Left lobe of liver (tissue), 2 donors: ENCODE data around the gene VSIR. TPM values are rescaled to one million over a fixed set of nuclear protein-coding genes. Genes with fewer than 3 reads are reported as not detected.

ENCODE experiments used
- ATAC-seq: fragments of 200-7000 bp; cut with Tn5 transposase; one replicate; pipeline ENCODE4 v1.9.1; 2020; ENCODE audit warnings: mild to moderate bottlenecking, moderate library complexity
- DNase-seq: peaks from one replicate; pipeline ENCODE4 v3.0.0-alpha.2; 2020; ENCODE audit warnings: low spot score
- total RNA-seq: library from RNA; stranded (reverse); gene quantifications from one replicate; pipeline ENCODE4 v1.2.1, GENCODE V29; 2021
- donor health status: DM: no; HTN: no; CAD: no; lungs with moderate emphysema.
- donor health status: DM: no; HTN: yes; CAD: no.

Gene VSIR
- total RNA-seq, 1 donor from 2014 or later, result 7.0 TPM

DNA sequence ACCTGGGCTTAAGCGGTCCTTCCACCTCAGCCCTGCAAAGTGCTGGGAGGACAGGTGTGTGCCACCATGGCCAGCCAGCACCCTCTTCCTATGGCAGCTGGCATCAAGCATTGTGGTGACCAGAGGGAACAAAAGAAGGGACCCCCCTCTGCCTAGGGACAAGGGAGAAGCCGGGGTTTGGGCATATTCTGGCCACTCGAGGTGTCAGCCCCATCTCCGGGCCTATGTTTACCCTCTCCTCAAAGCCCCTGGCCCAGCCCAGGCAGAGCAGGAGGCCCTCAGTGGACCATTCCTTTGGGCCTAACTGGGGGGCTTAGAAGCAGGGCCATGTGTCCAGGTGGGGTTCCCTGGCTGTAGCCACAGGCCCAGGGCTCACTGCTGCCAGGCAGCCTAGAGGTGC lies 23.9 kb downstream of the VSIR start:
- ATAC-seq (no peak), DNase-seq (no peak)

DNA sequence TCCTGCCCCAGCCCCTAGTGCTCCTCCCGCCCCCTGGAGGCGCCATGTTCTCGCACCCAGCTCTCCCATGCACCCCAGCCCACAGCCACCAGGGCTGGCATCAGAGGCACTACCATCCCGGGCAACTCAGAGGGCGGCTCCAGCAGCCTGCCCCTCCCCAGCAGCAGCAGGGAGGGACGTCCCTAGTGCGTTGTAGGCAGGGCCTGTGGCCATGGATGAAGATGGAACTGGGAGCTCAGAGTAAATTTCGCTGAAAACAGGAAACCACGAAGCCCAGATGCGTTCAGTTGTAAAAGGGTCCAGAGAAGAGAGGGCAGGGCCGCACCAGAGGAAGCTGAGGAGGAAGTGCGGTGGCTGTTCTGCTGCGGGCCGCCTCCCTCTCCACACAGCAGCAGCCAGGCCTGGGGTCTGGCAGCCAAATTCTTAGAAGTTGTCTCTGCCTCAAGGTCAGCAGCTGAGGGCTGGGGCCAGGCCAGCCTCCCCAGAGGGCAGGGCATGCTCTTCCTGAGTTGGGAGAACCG lies 24.6 kb downstream of the VSIR start:
- ATAC-seq, result peak; percentile 60
- no peak for DNase-seq

DNA sequence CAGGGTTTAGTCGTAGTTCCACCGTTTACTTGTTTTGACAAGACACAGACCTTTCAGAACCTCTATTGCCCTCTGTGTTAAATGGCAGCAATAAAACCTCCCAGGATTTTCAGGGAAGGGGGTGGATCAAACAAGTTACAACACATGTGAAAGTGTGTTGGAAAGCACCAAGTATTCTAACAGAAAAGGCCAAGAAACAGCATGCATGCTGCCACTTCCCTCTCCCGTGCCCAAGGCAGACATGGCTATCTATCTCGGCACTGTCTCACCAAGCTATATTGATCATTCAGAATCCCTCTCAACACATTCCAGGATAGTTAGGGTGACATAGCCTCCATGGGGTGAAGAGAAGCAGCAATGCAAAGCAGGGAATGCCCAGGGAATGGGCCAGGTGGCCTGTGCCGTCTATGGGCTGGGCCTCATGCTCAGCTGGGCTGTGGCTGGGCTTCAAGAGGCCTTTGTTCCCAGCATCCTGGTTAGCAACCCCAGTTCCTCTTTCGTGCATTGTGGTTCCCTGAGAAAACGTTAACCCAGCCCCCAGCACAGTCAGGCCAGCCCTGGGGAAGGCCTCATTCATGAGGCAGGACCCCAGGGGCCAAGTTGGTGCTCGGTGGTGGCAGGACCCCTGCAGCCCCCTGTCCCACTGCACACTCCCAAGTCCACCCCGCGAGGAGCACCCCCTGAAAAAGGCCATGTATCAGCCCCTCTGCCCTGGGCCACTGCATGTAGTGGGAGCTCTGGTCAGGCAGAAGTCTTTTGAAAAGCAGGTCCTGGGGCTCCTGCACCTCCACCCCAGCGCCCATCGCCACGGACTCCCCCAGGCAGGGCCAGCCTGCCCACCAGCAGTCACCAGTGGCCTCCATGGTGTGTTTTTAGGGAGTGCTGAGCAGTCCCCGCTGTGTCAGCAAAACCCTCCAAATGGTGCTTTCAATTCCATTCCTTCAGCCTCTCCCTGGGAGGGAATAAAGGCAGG lies 25.5 kb downstream of the VSIR start:
- peak; percentile 21 for ATAC-seq
- no peak for DNase-seq

DNA sequence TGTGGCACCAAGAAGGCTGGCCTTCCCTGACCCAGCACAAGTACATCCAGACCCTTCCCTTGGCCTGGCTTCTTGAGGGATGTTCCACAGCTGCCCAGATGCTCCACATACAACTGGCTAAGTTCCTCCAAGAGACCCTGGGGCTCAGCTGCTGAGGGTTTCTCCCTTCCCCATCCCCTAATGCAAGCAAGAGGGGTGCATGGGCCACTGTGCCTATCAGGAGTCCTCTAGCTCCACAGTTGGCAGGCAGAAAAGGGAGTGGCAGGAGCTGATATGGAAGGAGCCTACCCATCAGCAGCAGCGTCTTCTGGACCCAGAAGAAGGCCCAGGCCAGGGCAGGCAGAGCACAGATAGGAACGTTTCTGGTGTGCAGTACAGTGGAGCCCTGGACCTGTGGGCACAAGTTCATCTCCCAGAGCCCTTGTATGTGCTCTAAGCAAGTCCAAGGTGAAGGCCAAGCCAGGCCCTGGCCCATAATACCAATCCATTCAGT lies 26.2 kb downstream of the VSIR start:
- ATAC-seq (no peak), DNase-seq (no peak)

DNA sequence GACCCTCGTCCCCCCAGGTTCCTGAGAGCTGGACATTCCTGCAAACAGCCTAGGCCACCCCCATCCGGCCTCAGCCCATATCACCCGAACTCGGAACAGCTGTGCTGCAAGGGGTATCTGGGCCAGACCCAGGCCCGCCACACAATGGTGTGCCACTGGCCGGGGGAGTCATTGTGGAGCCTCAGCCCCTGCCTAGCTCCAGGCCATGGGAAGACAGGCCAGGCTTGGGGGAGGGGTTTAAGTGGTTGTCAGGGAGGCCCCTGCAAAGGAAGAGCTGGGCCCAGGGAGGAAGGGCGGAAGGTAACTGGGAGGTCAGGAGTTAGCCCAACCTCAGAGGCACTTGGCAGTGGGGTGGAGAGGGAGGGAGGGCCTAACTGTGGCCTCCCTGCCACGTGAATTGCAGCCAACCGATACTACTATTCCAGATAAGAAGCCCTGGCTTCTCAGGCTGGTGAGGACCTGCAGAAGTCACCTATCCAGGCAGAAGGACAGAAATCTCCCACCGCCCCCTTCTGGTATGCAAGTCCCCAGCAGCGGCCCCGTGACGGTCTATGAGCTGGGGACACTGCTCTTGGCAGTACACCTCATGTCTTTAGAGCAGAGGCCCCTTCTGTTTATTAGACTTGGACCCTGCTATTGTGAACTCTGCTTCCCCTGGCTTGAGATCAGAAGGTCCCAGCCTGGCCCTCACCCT lies 26.8 kb downstream of the VSIR start:
- ATAC-seq, result peak; percentile 61
- no peak for DNase-seq

DNA sequence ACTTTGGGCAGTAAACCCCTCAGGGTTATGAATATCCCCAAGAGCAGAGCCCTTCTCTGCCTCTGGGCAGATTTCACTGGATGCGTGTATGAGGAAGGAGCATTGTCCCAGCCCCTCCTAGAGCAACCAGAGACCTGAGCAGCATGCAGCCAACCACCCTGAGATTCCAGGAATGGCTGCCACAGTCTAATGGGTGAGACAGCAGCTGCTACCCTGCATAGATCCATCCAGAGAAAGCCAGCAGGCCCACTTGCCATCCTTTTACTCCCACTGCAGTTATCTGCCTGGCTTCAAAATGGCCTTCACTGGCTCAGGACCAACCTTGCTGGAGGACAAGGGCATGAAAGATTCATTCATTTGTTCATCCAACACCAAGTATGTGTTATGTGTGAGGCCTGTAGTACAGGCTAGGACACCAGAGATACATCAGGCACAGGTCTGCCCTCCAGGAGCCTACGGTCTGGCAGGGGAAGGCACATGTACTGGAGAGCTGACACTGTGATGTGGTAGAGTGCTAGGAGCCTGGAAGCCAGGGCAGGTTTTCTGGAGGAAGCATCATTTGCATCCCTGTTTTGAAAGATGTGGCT lies 27.6 kb downstream of the VSIR start:
- no peak for DNase-seq
- no peak for ATAC-seq

DNA sequence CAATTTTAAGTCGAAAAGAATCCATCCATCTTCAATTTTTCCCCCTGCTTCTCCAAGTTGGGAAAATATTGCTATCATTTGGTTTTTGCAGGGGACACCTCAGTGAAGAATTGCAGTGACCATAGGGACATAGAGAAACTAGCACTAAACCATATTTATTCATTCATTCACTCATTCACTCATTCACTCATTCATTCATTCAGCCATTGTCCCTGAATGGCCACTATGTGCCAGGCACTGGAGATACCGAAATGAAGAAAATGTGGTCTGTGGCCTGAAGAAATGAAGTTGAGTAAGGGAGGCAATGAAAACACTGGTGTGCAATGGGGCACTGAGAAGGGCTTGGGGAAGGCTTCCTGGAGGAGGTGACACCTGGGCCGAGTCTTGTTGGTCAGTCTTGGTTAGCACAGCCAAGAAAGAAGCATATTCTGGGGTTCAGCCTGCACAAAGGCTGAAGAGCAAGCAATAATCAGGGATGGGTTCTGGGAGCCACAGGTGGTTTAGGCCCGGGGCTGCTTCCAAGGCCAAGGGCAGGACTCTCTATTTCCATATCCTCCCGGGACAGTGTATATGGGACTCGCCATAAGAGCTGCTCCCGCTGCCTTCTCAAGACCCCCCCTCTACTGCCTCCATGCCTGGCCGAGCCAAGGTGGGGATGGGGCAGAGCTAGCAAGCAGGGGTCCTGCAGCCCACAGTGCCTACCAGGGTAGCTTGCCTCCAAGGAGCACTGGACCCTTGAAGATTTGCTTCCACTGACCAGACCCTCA lies 28.2 kb downstream of the VSIR start:
- ATAC-seq, result no peak
- DNase-seq, result no peak

DNA sequence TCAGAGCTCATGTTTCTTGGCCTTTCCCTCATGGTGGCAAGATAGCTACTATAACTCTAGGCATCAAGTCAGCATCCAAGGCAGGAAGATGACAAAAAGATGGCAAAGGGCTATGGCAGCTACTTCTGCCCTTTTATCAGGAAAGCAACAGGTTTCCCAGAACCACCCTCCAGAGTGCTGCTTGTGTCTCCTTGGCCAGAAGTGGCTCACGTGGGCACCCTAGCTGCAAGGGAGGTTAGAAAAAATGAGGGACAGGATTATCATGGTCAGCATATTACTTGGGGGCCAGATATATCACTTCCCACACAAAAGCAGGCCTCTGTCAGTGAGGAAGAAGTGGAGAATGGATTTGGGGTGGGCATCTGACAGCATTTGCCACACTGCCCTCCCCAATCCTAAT lies 29.5 kb downstream of the VSIR start:
- DNase-seq (no peak), ATAC-seq (no peak)

DNA sequence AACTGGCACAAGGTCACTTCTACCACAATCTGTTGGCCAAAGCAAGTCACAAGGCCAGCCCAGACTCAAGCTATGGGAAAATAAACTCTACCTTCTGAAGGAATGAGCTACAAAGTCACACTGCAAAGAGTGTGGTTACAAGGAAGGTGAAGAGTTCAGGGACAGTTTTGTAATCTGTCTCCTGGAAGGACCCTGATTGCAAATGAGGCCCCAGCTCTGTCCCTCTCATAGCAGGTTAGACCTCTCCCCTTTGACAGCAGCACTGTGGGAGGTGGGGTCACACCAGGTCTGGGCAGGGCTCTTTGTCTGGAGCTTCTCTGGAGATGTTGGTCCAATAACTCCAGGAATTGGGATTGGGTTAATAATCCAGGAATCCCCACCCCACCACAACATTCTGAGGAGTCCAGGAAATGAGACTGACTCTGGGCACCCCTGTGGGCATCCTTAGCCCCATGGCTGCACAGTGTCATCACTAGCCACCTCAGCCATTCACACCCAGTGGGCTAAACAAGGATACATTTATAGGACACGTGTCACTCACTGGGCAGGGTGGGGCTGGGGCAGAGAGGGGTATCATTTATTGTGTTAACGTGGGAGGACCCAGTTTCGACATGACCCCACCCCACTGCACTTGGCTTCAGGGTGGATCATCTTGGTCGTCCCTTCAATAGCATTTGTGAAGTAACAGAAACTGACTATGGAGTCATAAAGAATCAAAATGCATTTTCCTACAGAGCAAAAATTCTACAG lies 30.1 kb downstream of the VSIR start:
- ATAC-seq (no peak), DNase-seq (no peak)

DNA sequence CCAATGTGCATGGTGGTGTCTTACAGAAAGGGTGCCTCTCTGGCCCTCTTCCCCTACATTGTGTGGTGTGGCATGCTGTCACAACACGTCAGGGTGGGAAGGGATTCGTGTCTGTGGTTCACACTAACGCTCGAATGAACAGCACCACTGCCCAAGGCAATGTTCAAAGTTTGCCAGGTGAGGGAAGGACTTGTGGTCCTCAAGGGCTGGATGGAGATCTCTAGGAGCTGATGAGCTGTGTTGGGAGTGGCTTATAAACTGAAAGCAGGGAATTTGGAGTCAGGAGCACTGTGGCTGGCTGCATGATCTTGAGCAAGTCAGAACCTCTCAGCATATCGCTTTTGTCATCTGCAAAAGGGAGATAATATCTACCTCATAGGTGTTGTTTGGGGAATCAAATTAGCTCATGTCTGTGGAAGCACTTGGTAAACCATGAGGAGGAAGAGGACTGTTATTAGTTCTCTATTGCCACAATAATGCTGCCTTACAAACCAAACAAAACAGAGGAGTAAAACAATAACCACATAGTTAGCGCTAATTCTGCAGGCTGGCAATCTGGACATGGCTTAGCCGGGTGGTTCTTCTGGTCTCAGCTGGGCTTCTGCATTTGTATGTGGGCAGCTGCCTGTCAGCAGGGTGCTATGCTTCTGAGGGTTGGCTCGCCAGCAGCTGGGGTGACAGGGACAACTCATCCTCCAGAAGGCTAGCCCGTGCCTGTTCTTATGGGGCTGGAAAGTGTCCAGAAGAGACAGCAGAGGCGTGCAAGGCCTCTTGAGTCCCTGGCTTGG lies 30.8 kb downstream of the VSIR start:
- ATAC-seq, result no peak
- DNase-seq, result no peak

DNA sequence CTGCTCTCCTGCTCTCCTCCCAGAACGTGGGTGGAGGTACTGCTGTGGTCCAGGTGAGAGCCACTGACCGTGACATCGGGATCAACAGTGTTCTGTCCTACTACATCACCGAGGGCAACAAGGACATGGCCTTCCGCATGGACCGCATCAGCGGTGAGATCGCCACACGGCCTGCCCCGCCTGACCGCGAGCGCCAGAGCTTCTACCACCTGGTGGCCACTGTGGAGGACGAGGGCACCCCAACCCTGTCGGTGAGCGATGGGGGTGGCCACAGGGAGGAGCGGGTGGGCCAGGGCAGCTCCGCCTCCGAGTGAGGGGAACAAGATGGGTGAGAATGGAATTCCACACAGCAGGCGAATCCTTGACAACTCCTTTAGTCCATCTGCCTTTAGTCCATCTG lies 31.6 kb downstream of the VSIR start:
- DNase-seq, result no peak
- ATAC-seq, result no peak

DNA sequence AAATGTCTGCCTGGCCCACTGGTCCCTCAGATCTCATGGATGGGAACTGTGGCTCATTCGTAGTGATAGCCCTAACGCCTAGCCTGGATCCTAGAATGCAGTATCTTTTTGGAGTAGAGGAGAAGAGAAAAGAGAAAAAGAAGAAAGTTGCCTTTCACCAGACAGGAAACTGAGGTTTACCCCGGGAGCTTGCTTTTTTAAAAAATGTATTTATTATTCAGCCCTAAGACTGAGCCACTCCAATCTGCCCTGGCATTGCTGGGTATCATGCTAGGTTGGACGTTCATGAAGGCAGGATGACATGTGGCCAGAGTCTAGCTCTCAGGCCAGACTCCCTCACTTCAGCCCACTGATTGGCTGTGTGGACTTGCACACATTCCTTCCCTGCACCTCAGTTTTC lies 32.3 kb downstream of the VSIR start:
- DNase-seq (no peak), ATAC-seq (no peak)

DNA sequence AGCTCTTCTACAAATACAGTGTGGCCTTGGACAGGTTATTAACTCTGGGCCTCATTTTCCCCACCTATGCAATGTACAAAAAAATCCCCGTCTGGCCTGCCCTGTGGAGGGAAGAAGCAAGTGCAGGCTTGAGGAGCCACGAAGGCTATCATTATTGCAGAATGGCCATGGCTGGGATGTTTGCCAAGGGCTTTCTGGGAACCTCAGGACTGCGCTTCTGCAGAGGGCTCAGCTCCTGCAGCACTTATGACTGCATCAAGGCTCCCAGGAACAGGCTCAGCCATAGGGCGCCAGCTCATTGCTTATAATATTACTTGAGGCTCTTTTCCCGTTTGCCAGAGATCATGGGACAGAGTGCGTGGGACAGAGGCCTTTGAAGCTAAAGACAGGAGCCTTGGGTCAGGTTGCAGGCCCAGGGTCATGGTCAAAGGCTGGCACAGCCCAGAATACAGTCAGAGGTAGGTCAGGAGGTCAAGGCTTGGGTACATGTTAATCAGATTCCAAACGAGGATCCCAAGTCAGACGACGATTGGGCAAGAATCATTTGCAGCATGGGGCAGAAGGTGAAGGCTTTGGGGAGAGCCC lies 33.2 kb downstream of the VSIR start:
- DNase-seq, result no peak
- no peak for ATAC-seq

DNA sequence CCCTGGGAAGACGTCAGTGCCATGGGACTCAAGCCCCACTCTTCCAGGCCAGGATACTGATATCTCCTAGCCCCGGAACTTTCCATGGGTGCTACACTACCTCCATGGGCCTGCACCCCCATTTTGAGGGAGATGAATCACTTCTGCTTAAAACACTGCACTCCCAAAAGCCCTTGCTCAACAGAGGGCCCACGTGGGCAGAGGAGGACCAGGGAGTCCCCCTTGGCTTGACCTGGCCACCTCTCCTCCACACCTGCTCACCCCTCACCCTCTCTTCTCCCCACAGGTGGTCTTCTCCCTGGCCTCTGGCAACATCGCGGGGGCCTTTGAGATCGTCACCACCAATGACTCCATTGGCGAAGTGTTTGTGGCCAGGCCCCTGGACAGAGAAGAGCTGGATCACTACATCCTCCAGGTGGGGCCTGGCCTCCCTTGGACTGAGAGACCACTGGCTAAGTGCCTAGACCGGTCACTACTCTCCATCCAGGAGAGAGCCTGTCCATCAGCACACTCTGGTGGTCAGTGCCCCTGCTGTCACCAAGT lies 33.9 kb downstream of the VSIR start:
- DNase-seq (no peak), ATAC-seq (no peak)

DNA sequence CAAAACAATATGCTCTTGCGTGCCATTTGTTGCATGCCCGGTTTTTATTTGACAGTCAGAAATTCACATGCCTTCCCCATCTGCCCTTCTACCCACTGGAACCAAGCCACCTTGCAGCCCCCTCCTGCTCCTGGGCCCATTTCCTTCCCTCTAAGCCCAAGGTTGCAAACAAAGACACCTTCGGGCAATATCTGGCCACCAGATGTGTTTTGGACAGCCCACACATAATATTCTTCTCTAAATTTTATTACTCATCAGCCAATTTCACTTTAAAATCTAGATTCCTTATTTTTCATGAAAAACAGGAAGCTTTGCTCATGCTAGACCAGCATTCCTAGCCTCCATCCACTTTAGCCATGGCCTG lies 35.5 kb downstream of the VSIR start:
- ATAC-seq, result no peak

DNA sequence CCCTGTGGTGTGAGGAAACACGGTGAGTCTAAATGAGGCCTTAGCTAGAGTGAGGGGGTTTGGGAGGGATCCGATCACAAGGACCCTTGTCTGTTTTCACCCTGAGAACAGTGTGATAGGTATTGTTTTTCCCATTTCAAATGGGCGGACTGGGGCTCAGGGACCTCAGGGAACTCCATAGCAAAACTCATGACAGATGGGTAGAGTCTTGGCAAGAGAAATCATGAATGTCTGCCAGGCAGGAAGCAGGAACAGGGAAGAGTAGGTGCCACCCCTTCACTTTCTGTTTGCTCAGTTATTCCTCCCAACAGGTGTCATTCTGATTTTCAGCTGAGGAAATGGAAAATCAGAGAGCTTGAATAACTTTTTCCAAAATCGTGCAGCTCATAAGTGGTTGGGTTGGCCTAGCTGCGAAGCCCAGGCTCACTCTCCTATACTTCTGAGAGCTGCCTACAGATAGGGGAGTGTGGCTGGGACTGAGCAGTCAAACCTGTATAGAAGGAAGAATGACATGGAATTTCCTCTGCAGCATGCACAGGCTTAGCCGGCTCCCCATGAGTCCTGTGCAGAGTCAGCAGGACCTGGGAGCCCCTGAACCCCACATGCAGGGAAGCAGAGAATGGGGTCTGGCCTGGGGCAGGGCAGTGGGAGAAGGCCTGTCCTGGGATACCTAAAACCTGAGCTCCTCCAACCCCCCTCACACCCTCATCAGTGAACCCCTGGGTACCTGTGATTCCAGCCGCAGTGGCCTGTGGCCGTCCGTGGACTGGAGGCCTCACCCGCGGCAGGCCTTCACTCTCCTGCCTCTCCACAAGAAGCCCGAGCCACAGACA lies 36.1 kb downstream of the VSIR start:
- DNase-seq, result no peak

More for the DNA sequence above, 35.5 kb downstream of the VSIR start:
- no peak for DNase-seq

DNA sequence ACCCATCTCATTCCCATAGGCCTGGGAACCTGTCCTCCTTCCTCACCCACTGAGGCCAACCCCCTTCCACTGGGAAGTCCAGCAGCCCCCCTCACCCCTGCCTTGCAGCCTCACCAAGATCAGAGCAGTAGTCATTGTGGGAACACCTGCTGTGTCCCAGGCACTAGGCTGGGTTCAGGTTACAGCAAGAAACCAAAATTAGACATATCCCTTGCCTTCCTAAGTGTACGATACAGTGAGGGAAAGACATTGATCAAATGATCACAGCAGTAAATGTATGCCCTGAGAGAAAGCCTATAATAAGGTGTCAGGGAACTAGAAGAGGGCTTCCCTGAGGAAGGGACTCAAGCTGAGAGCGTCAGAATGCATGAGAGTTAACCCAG lies 36.8 kb downstream of the VSIR start:
- DNase-seq (no peak), ATAC-seq (no peak)

More for the DNA sequence above, 36.1 kb downstream of the VSIR start:
- ATAC-seq, result peak; percentile 42
